AG10803 (cell line): ENCODE data around the gene GALC.

Source experiments
- DNase-seq: peaks from one replicate; pipeline ENCODE4 v3.0.0; 2010; ENCODE audit warnings: low read depth
- H3K4me3 ChIP-seq: 2 replicates; pipeline ENCODE4 v1.5.1; 2011; ENCODE audit warnings: mild to moderate bottlenecking, low read length, control low read depth
- TF ChIP-seq, protein P1 (sequence below): conservative IDR thresholded peaks from 2 replicates; pipeline ENCODE4 v1.5.1; 2011; ENCODE audit warnings: mild to moderate bottlenecking, low read length, control low read depth, inconsistent platforms

Gene GALC

DNA sequence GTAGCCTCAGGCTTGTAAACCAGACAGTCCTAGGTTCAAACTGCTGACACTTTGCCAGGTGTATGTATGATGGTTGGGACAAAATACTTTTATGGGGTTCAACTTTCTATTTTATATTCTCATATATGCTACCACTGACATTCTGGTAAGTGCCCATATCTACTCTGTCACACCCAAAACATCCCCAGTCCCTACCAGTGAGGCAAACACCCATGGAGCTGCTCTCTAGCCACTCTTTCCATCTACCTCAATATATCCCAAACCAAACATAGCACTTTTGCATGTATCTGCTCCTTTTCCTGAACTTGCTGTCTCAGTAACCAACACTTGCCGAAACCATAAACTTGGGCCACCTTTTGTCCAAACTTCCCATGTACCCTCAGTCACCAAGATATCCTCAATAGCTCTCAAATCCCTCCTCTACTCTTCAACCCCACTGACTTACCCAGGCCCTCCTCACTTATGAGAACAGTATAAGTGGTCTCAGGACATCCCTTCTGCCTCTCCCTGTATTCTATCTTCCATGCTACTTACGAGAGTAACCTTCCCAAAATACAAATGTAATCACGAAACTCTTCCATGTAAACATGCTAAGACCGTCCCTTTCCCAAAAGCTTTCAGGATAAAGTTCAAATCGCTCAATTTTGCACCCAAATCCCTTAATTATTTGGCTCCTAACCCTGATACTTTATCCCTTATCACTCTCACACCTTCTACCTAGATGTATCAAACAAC, 3.6 kb downstream of the GALC start:
- TF ChIP-seq, protein P1, sequence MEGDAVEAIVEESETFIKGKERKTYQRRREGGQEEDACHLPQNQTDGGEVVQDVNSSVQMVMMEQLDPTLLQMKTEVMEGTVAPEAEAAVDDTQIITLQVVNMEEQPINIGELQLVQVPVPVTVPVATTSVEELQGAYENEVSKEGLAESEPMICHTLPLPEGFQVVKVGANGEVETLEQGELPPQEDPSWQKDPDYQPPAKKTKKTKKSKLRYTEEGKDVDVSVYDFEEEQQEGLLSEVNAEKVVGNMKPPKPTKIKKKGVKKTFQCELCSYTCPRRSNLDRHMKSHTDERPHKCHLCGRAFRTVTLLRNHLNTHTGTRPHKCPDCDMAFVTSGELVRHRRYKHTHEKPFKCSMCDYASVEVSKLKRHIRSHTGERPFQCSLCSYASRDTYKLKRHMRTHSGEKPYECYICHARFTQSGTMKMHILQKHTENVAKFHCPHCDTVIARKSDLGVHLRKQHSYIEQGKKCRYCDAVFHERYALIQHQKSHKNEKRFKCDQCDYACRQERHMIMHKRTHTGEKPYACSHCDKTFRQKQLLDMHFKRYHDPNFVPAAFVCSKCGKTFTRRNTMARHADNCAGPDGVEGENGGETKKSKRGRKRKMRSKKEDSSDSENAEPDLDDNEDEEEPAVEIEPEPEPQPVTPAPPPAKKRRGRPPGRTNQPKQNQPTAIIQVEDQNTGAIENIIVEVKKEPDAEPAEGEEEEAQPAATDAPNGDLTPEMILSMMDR, result no peak
- DNase-seq, result no peak

DNA sequence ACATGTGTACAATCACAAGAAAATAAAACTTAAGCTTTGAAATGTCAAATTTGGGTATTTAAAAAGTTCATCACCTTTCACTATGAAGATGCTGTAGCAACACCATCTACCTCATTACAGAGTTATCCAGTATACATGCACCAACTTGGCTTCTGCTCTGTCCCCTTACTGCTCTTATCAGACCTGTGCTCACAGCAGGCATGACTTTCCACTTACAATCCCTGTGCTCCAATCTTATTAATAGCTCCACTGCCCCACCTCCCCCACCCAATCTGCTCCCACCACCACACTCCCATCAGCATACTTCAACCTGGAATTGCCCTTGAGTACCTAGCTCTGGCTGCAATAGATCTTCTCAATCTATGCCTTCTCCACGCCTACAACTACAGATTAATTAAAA, 13.3 kb downstream of the GALC start:
- TF ChIP-seq, protein P1, result no peak
- DNase-seq, result no peak
- H3K4me3 ChIP-seq, result no peak overlapping the region

More for the DNA sequence above, 3.6 kb downstream of the GALC start:
- no peak overlapping the region for H3K4me3 ChIP-seq

DNA sequence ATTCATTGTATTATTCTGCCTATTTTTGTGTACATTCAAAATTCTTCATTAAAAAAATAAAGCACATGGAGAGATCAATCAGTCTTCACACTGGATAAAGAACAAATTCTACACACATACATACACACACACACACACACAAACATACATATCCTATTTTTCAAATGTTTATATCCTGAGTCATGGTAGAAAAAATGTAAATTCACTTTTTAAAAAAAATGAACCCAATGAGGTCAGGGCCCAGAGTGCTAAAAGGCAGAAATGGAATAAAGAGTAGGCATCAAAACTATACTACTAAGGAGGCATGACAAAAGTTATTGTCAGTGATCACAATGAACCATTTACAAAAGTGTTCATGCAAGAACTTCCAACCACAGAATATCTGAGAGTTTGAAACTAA, 17.3 kb downstream of the GALC start:
- H3K4me3 ChIP-seq, result no peak overlapping the region
- TF ChIP-seq, protein P1, result no peak
- no peak for DNase-seq

DNA sequence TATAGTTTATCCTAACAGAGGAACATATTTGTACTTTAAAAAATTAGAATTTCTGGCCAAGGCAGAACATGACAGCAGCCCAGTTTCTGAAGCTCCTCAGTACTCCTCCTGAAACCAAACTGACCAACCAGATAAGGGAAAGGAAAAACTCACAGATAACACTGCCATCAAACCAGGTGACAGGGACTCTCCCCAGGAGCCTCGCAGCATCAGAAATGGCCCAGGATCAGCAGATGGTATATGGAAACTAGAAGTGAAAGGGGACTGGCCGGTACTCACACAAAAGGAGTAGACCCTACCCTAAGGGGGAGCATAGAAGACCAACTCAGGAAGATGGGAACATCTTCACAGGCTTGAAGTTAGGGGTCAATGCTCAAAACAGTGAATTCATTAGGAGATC, 22.0 kb downstream of the GALC start:
- no peak overlapping the region for H3K4me3 ChIP-seq
- no peak for DNase-seq
- TF ChIP-seq, protein P1, result no peak

DNA sequence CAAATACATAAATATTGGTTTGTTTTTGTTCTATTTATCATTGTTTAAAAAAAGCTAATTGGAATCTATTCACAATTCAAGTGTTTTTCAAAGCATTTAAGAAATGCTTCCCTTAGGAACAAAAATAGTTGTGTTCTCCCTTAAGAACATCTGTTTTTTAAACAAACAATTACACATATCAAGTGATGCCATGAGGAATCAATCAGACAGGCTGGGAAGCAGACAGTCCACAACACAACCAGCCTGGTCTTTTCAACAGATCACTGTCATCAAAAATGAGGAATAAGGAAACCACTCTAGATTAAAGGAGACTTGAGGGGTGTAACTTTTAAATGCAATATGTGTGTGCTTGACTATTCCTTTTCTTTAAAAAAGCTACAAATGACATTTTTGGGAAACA, 25.5 kb downstream of the GALC start:
- no peak for DNase-seq
- TF ChIP-seq, protein P1, result no peak
- H3K4me3 ChIP-seq, result no peak overlapping the region

DNA sequence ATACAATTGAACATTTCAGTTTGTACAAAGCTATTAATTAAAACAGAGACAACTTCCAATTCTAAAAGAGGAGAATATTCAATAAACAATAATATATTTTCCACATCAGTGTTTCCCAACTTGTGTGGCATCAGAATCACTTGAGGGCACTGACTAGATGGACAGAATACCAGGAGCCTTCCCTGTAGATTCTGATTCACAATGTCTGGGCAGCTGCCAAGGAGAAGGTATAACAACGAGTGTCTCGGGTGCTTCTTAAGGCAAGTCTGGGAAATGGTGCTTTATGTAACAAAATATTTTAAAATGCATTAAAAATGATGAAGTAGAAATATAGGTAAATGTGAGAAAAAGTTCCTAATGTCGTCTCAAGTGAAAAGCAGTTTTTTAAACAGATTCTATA, 26.2 kb downstream of the GALC start:
- no peak overlapping the region for H3K4me3 ChIP-seq
- no peak for DNase-seq
- TF ChIP-seq, protein P1, result no peak

DNA sequence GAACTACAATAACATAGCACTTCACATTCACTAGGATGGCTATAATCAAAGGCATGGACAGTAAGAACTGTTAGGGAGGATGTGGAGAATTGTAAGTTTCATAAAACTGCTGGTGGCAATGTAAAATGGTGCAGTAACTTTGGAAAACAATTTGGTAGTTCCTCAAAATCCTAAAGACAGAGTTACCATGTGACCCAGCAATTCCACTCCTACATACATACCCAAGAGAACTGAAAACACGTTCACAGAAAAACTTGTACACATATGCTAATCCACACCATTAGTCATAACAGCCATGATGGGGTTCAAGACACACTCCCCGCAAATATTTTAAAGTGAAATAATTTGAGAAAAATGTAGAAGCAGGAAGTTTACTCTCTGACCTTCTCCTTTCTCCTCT, 31.7 kb downstream of the GALC start:
- TF ChIP-seq, protein P1, result no peak
- no peak overlapping the region for H3K4me3 ChIP-seq
- no peak for DNase-seq
